ENCODE results near the gene ANKRD63.

Gene ANKRD63

DNA sequence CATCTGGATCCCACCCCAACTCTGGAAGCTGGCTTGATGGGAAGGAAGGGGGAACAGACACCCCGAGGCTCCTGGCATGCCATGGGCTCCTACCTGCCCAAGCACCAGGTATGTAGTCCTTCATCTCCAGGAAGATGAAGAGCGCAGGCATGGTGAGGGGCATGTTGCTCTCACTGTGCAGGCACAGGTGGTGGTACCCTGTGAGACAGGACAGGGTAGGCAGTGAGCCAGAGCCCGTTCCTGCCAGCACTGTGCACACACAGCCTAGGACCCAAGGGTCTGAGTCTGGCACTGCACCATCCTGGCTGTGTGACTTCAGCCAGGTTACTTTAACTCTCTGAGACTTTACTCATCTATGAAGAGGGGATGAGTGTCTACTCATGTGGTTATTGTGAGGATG is 9.4 kb upstream of the ANKRD63 start:
- no peak for TF ChIP-seq CTCF (IDR thresholded peaks at IDR 0.05; ENCODE audit: control insufficient read depth, insufficient read depth, low read depth, low read length, missing control alignments)
- no peak overlapping the region for H3K4me3 ChIP-seq (ENCODE audit: control insufficient read depth, low read depth, low read length)
- no peak for DNase-seq (ENCODE audit: low read depth)

DNA sequence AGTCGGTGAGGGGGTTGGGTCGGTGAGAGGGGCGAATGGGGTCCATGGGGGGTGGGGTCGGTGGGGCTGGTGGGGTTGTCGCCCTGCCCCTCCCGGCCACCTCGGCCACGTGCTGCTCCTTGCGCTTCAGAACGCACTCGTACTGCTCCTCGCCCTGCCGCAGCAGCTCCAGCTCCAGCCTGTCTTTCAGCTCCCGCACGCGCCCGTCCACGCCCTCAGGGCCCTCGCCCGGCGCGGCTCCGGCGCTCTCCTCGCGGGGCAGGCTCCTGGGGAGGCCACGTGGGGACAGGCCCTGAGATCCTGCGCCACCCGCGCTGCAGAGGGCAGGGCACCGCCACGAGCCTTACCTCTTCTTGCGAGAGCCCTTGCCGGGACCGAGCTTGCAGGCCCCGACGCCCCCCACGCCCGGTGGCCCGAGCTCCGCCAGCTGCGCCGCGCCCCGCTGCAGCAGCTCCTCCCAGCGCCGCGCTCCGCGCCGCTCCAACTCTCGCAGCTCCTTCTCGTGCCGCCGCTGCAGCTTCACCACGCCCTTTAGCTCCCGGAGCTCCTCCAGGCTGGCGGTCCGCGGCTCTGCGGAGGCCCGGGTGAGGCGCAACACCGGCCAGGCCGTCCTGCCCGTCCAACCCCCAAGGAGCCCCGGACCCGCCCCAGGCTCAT is 8.2 kb upstream of the ANKRD63 start:
- no peak for DNase-seq (ENCODE audit: low read depth)
- no peak for TF ChIP-seq CTCF (IDR thresholded peaks at IDR 0.05; ENCODE audit: control insufficient read depth, insufficient read depth, low read depth, low read length, missing control alignments)
- H3K4me3 ChIP-seq (ENCODE audit: control insufficient read depth, low read depth, low read length), result peak overlapping the region; percentile 22

- no peak for DNase-seq (ENCODE audit: low read depth)
- no peak overlapping the region for H3K4me3 ChIP-seq (ENCODE audit: control insufficient read depth, low read depth, low read length)
- no peak for TF ChIP-seq CTCF (IDR thresholded peaks at IDR 0.05; ENCODE audit: control insufficient read depth, insufficient read depth, low read depth, low read length, missing control alignments)
Measured at GRCh38 chr15:40290545-40290917, 7.7 kb upstream of the ANKRD63 start.

DNA sequence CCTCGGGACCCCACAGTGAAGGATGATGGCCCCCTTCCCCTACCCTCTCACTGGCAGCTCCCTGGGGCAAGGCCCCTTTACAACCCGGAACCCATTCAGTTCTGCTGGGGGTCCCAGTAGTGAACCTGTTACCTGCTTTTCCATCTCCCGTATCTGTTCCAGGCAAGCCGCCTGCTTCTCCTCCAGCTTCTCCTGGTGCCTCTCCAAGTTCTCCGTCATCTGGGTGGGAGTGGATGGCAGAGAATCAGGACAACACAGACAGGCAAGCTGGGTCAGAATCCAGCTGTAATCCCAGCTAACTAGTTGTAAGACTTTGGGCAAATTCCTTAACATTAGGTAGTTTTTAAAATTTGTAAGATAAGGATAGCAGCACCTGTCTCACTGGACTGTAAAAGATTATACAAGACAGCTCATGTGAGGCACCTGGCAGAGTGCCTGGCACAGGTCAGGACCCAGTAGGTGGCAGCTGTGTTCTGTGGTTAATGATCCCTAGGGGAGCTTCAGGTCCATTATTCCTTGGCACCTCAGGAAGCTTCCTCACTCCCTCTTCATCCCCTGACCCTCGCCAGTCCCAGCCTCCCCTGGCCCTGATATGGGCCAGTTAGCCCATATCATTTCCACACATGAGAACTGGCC is 6.4 kb upstream of the ANKRD63 start:
- H3K4me3 ChIP-seq (ENCODE audit: control insufficient read depth, low read depth, low read length), result no peak overlapping the region
- no peak for TF ChIP-seq CTCF (IDR thresholded peaks at IDR 0.05; ENCODE audit: control insufficient read depth, insufficient read depth, low read depth, low read length, missing control alignments)
- no peak for DNase-seq (ENCODE audit: low read depth)

GRCh38 chr15:40287968-40288367 is 5.1 kb upstream of the ANKRD63 start:
- H3K4me3 ChIP-seq (ENCODE audit: control insufficient read depth, low read depth, low read length), result no peak overlapping the region
- no peak for DNase-seq (ENCODE audit: low read depth)
- no peak for TF ChIP-seq CTCF (IDR thresholded peaks at IDR 0.05; ENCODE audit: control insufficient read depth, insufficient read depth, low read depth, low read length, missing control alignments)

DNA sequence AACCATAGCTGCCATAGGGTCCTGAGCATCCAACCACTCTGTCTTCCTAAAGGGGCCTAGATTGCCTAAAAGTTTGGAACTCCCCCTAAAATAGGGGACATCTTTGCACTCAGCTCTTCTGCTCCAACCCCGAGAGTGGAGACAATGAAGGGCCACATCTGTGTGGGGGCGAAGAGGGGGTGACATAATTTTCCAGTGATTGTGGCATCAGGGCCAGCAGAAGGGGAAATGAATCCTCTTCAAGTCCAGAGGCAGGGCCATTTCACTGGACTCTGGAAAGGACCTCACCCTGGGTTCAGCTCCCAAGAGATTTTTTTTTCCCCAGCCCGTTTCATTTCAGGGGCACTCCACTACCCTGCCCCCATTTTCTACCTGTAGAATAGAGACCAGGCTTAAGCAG is 4.6 kb upstream of the ANKRD63 start:
- DNase-seq (ENCODE audit: low read depth), result no peak
- no peak for TF ChIP-seq CTCF (IDR thresholded peaks at IDR 0.05; ENCODE audit: control insufficient read depth, insufficient read depth, low read depth, low read length, missing control alignments)
- H3K4me3 ChIP-seq (ENCODE audit: control insufficient read depth, low read depth, low read length), result no peak overlapping the region

Measured in AG09309 (cell line).